NCI-H2227 (cell line): ENCODE data around the gene TMEM165.
"Not testable (repeated sequence)": the region's sequence is repeated elsewhere in the genome, so short reads cannot be mapped to it uniquely, and the experiment has no call there.

ENCODE experiments used
- DNase-seq: peaks from one replicate; lab custom pipeline; 2025; ENCODE audit not compliant: unreplicated experiment; lab: John Stamatoyannopoulos, UW

The TMEM165 gene, protein sequence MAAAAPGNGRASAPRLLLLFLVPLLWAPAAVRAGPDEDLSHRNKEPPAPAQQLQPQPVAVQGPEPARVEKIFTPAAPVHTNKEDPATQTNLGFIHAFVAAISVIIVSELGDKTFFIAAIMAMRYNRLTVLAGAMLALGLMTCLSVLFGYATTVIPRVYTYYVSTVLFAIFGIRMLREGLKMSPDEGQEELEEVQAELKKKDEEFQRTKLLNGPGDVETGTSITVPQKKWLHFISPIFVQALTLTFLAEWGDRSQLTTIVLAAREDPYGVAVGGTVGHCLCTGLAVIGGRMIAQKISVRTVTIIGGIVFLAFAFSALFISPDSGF

DNA sequence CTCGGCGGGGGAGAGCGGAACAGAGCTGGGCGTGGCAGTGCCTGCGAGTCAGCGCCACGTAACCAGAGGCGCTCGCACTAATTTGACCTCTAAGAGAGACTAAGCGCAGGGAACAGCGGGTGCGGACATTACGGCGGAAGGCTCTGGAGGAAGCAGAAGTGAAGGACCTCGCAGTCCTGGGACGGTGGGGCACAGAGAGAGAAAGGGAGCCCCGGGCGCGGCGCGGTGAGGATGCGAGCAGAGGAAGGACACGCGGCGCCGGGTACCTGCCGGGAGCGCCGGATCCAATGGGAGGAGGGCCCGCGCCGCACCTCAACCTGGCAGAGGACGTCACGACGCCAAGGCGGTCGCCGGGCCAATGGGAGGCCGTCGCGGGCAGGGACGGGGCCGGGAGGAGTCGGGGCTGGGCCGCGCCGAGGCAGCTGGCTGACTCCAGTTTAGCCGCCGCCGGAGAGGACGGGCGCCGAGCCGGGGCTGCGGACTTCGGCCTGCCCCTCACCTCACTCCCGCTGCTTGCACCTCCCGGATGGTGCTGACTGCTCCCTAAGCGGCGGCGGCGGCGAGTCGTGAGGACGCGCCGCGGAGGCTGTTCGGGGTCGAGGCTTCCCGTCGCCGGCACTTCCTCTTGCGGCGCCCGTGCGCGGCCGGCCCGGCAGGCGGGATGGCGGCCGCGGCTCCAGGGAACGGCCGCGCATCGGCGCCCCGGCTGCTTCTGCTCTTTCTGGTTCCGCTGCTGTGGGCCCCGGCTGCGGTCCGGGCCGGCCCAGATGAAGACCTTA, at the start of gene TMEM165:
Gene TMEM165, plus strand, starts transcription at position 429 of the 779 bp plus-strand sequence. Its CDS starts 233 bp downstream, at position 662.
- peak; percentile 87 for DNase-seq

- peak; percentile 87 for DNase-seq
These were observed 49.5 kb upstream of the TMEM165 start, which contains the start of gene SRD5A3 for GRCh38 chr4:55345980-55346850. Gene SRD5A3, plus strand, starts transcription at chr4:55346242. Its CDS starts 95 bp downstream, at chr4:55346337.

DNA sequence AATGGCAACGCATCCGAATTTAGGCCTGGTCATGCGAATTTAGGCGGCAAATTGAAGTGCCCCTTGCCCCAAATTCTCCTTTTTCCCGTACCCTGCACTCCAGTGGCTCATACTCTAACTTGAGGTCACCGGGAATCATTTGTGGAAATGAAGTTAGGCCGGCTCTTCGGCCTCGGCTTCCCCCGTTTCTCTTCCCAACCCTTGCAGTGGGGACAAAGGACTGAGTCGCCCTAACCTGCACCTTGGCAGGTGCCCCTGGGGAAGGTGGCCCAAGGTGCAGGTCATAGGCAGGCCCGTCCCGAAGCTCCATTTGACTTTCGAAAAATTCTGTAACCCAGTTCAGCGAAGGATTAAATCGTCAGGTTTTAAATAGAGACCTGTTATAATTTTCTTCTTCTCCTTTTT, 48.9 kb upstream of the TMEM165 start:
- DNase-seq = no peak

DNA sequence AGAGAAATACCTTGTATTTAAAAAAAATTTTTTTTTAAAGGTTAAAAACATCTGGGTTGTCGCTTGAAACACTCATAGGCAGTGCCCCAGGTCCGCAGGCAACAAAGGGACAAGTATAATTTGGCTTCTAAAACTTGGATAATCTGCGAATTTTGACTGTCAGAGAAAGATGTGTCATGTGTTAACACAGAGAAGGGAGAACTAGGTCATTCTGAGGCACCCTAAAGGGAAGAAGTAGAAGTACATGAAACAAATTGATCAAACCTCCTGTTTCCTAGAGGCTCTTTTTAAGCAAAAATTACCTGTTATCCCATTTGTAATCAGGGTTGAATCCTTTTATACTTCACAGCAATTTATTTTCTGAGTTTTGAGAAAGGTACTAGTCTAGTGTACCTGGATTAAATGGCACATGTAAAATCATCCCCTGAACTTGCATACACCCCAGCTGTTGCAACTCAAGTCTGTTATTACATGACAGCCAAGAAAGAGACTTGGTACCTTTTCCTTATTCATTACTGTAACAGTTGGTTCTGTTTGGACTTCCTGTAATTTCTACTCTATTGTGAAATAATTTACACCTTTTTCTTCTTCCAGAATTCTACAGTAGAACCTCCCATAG, 48.0 kb upstream of the TMEM165 start:
- no peak for DNase-seq

DNA sequence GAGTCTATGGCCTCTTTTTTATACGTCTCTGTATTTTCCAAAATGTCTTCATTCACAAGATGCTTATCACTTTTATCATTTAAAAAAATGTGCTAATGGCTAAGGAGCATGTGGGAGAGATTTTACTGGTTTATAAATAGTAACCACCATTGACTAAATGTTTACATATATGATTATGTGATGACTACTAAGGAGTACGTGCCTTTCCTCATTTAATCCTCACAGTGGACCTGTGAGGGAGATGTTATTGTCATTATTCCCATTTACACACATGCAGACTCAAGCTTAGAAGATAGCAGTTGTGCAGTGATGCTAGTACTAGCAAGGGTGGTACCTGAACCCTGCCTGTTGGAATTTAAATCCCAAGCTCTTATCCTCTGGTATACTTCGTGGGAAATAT, 47.3 kb upstream of the TMEM165 start:
- DNase-seq = no peak

DNA sequence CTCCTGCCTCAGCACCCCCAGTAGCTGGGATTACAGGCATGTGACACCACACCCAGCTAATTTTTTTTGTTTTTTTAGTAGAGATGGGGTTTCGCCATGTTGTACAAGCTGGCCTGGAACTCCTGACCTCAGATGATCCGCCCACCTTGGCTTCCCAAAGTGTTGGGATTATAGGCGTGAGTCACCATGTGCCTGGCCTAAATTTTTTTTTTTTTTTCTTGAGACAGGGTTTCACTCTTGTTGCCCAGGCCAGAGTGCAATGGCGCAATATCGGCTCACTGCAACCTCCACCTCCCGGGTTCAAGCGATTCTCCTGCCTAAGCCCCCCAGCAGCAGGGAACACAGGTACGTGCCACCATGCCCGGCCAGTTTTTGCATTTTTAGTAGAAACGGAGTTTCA, 44.9 kb upstream of the TMEM165 start:
- DNase-seq = not testable (repeated sequence)

- no peak for DNase-seq
These were observed 43.9 kb upstream of the TMEM165 start for GRCh38 chr4:55351824-55352223.

- no peak for DNase-seq
These were observed 43.0 kb upstream of the TMEM165 start for GRCh38 chr4:55352726-55353125.

DNA sequence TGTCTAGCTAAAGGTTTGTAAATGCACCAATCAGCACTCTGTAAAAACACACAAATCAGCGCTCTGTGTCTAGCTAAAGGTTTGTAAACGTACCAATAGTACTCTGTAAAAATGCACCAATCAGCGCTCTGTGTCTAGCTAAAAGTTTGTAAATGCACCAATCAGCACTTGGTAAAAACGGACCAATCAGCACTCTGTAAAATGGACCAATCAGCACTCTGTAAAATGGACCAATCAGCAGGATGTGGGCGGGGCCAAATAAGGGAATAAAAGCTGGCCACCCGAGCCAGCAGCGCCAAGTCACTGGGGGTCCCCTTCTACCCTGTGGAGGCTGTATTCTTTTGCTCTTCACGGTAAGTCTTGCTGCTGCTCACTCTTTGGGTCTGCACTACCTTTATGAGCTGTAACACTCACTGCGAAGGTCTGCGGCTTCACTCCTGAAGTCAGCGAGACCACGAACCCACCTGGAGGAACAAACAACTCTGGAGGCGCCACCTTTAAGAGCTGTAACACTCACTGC, 42.5 kb upstream of the TMEM165 start:
- DNase-seq = not testable (repeated sequence)

DNA sequence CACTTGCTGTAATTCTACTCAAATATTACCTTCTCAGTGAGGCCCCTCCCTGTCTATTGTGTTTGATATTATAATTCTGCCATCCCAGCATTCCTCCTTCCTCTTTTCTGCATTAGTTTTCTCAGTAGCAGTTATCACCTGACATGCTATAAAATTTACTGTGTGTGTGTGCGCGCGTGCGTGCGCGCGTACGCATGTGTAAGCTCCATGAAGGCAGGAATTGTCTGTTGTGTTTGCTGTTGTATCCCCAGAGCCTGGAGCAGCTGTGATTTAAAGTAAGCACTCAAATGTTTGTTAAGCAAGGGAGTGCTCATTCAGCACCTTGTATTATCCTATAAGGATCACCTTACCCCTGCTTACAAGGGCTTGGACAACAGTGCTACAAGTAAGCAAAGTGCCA, 41.1 kb upstream of the TMEM165 start:
- no peak for DNase-seq

DNA sequence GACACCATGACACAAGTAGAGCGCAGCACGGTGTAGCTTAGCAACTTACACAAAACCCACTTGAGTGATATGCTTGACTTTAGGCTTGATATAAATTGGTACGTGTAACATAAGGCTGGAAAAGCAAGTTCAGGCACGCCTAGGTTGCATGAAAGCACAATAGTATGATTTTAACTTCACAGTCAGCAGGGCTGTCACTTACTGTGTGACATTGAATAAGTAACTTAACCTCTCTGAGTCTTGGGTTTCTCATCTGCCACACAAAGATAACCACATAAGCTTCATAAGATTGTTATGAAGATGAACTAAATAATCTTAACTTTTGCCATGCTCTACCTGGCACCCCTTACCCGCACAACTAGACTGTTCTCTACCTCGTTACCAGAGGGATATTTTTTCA, 40.2 kb upstream of the TMEM165 start:
- DNase-seq = no peak

DNA sequence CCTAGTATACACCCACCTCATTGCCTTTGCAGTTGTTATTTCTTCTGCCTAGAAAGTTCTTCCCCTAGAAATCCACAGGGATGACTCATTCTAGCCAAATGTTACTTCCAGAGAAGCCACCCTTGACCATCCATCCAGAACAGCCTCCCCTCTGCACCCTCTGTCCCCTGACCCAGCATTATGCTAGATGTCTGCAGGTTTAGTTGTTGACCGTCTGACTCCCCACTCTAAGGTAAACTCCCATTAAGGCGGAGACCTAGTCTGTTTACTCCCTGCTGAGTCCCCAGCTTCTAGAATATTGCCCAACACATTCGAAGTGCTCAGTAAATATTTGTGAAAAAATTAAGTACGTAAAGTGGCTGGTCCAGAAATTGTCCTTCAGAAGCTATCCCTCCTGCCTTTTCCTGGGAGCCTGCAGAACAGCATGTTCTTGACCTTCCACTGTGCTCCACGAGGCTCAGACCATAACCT, 38.7 kb upstream of the TMEM165 start:
- no peak for DNase-seq

- DNase-seq = no peak
These were observed 37.5 kb upstream of the TMEM165 start for GRCh38 chr4:55358246-55358645.

- no peak for DNase-seq
These were observed 37.1 kb upstream of the TMEM165 start for GRCh38 chr4:55358668-55359067.

DNA sequence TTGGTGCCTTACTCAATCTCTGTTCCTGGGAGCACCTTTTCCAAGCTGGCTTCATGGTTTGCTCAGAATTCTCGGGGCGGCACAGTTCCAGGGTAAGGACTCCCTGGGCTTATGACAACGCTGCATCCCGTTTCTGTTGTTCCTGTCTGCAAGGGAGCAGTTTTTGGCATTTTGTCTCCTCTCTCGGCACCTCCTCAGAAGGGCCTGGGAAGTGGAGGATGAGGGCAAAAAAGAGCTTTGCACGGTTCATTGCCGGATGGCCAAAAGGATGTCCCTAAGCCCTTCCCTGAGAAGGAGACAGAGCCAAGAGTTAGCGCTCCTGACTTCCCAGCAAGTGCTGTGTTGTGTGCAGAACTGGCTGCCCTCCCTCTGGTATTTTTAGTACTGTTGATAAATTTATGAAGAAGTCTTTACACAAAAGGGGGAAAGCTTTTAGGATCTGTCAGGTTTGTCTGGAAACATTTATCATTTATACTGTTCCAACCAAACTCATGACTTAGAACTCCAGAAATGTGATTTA, 36.3 kb upstream of the TMEM165 start:
- DNase-seq = no peak

- not testable (repeated sequence) for DNase-seq
These were observed 32.8 kb upstream of the TMEM165 start for GRCh38 chr4:55362938-55363337.

GRCh38 chr4:55363691-55364351, 31.9 kb upstream of the TMEM165 start:
- DNase-seq = no peak

DNA sequence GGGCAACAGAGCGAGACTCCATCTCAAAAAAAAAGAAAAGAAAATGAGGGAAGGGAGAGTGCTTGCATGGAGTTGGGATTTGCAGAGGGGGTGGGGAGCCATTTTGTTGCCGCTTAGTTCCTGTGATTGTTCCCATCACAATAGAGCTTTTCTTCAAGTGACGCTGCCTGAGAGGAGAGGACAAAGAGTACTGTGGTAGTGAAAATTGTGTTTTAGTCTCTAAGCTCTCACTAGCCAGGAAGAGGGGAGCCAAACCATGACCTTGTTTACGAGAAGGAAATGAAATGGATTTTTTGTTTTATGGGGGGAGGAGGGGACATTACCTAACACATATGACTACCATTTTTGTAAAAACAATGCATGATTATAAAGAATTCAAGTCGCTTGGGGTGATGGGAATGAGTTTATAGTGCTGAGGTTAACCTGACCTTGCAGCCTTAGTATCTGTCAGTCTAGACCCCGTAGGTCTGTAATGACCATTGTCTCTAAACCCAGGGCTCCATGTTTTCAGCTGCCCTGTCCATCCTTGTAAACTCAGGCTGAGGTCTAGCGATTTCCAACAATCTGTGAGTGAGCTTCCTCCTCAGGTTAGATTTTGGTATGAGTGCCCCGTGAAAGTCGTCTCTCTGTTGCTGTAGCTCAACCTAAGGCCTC, 30.9 kb upstream of the TMEM165 start:
- no peak for DNase-seq

GRCh38 chr4:55365345-55365728, 30.4 kb upstream of the TMEM165 start:
- DNase-seq = no peak
